ENCODE data around the gene DIAPH3.

Gene DIAPH3

DNA sequence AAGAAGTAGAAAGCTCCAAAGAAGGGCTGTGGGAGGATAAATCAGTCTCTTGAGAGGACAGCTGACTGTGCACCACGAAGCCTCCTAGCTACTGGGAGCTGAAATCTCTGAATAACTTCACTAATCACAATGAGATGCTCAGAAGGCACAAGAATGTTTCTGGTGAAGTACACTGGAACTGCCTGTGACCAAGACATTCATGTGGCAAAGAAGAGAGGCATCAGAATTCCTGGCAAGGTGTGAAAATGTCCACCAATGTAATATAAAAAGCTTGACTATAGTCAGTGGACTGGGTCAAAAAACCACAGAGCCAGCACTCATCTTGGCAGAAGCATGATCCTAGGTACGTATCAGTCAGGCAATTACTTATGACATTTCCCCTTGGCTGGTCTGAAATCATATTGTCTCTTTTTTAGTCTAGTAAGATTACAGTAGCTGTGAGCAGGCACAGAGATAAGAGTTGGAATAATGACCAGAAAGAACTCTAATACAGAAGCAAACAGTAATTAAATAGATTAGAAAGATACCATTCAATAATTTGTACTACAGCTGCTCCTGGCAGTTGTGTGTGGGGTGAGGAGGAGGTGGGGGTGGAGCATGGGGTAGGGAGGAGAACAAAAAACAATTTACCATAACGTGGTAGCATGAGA lies 434.7 kb downstream of the DIAPH3 start:
- no peak for DNase-seq (ENCODE audit: low read depth in 2 of 2)

DNA sequence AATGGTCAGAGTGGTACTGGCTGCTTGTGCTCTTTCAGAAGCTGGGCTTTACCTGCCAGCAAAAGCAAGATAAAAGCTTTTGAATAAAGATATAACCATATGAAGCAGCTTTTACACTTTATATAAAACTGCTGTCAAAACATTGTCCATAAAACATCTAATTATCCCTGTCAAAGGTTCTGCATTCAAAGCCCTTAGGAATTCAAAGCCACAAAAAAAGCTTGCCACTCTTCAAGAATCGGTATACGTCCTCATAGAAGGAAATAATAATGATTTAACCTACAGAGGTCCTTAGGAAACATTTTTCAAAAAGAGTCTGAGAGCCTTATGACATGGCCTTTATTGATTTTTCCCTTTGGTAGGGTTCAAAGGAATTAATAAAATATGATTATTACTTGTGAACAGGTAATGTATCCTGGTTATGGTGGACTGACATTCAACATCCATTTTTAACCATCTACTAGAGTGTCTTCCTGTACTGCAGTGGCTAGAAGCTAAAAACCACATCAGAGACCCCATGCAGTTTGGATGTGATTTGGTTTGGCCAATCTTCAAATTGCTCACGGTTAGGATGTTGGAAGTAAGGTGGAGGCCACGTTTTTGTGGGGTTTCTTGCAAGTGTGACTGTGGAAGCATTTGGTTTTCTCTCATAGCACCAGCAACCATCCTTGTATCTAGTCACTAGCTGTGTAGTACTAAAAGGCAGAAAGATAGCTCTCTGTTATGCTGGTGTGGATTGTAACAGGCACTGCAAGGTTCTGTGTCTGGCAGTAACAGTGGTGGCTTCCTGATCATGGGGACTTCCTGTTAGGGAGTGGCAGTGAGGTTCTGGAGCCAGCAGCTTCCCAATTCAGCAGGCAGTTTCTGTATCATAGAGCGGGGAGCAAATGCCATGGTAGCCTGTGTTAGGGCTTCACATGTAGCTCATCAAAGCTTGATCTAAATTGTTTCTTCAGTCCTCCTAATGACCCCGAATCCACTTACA lies 441.5 kb downstream of the DIAPH3 start:
- no peak for DNase-seq (ENCODE audit: low read depth in 2 of 2)

DNA sequence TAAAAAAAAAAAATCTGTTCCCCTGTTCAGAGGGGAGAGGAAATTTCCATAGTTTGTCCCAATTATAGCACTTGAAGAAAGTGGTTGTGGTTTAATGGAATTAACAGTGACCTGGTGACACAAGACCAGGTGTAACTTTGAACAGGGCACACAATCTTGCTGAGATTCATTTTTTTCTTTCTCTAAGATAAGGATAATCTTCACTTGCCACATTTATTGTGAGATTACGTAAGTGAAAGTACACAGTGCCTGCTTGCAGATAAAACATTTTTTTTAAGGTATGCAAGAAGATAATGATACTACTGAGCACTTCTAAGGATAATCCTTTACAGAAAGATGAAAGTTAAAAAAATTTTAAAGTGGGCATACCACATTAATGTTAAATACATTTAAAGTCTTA lies 448.1 kb downstream of the DIAPH3 start:
- no peak for DNase-seq (ENCODE audit: low read depth in 2 of 2)

DNA sequence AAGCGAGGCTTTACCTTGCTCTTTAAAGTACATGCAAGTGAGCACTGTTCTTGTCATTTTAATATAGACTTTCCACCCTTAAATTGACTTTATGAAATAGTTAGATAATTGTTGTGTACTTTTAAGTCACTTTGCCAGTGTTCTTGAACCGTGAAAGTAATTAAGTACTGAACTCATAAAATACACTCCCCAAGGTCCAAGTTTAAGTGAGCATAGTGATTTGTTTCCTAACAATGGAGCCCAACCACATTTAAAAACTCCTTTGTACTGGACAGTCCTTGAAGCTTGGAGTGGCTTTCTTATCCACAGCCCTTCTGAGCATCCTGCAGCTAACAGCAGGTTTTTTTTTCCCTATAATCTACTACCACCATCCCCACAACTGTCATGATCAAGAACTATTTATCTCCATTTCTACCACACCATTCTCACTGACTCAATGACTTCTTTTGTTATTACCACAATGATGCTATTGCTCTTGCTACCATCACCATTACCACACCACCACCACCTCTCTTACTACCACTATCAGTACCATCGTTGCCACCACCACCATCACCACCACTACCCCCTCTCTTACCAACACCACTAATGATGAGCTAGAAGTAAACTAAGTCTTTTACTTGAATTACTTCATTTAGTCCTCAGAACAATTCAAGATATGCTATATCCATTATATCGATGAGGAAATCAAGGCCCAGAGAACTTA lies 452.6 kb downstream of the DIAPH3 start:
- no peak for DNase-seq (ENCODE audit: low read depth in 2 of 2)

DNA sequence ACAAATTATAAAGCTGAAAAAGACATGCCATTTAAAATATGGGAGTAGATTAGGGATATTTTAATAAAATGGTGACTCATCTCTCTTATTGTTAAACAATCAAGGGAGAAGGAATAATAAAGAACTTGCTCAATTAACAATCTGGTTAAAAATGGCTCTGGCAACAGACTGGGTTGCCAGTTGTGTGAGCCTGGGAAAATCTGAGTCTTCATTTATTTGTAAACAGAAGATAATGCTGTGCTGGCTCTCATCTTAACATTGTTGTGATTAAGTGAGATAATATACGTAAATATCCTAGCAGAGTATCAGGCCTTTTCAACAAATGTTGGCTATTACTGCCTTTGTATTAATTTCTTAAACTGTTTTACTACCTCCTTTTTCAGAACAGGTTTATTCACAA lies 453.3 kb downstream of the DIAPH3 start:
- no peak for DNase-seq (ENCODE audit: low read depth in 2 of 2)

DNA sequence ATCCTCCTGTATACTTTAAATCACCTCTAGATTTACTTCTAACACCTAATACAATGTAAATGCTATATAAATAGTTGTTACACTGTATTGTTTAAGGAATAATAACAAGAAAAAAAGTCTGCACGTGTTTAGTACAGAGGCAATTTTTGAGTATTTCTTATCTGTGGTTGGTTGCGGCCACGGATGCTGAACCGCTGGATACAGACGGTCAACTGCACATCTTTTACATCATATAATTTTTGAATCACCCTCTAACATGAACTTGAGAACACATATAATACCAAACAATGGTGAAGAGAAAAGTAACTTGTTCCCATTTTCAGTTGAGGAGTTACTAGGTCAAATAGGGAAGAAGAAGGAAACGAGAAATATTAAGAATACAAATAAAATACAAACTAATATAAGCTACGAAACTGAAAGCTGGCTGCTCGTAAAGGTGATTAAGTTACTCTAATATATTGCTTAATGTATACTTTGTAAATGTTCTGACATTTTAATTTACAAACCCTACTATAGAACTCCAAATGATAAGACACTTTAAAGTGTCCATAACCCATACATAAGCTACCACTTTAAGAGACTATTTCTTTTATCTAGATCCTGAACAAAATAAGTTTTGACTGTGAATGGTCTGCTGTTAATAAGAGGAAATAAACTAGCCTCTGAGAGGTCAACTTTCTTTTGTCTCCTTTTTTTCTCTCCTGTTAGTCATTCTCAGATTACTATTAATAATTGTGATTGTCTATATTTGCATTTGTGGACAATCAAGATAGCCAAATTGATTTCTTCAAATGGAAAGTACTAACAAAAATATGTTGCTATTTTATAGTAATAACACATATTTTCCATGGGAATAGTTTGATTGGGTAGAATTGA lies 457.4 kb downstream of the DIAPH3 start:
- no peak for DNase-seq (ENCODE audit: low read depth in 2 of 2)

DNA sequence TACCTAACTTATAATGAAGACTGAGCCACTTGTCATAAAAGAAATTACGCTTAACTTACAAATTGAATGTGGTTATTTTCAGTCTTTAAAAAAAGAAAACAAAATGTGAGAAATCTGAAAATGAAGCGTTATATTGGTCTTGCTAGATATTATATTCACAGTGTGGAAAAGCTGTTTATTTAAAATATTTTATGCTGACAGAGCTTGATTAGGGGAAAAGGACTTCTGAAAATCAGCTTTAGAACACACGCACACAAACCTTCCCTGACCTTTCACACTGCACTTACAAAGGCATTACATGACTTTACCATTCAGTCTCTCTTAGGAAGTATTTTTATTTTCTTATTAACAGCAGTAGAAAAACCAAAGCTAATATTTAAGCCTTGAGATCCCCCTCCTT lies 461.5 kb downstream of the DIAPH3 start:
- DNase-seq (ENCODE audit: low read depth in 2 of 2): no peak

DNA sequence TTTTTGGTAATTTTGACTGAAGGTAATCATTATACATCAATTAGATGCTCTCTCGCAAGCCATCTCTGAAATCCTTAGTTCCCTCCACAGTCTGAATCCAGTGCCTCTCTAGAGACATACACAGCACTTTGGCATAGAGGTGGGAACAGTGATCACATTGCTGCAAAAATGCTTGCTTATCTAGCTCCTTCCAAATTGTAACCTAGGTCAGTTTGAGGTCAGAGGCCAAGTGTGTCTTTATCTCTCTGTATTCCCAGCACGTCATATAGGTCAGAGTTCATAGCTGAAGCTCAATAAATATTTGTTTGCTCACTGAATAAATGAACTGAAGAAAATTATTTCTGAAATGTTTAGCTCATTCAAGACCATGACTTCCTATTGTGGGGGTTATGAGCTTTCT lies 462.5 kb downstream of the DIAPH3 start:
- no peak for DNase-seq (ENCODE audit: low read depth in 2 of 2)

DNA sequence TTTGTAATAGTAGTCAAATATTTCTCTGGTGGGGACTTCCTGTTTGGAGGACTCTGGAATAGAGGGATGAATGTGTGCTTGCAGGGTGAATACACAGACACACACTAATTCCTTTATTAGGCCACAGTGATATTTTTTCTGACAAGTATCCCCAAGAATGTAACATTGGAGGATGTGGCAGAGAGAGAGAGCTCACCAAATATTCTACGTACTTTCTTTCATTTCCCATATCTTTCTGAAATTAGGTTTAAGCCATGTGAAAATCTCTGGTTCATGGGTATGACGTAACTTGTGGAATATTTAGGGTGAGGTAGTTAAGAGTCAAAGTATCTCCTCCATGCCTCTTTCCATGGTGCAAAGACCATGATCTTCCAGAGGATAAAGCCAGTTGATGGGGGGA lies 463.4 kb downstream of the DIAPH3 start:
- no peak for DNase-seq (ENCODE audit: low read depth in 2 of 2)

DNA sequence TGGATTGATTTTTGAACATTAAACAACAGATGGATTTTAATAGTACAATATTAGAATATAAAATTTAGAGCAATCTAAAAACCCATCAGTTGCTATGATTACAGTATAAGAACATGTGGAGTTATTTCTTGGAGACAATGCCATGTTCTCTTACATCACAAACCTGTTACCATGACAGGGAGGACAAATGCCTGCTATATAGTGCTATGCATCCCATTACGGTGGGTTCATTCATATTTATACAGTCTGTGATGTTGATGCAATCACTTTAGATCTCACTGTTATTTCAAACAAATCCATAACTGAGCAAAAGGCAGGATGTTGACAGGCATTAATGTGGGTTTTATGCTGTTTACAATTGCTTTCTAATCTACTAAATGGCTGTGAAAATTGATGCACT lies 467.5 kb downstream of the DIAPH3 start:
- no peak for DNase-seq (ENCODE audit: low read depth in 2 of 2)

DNA sequence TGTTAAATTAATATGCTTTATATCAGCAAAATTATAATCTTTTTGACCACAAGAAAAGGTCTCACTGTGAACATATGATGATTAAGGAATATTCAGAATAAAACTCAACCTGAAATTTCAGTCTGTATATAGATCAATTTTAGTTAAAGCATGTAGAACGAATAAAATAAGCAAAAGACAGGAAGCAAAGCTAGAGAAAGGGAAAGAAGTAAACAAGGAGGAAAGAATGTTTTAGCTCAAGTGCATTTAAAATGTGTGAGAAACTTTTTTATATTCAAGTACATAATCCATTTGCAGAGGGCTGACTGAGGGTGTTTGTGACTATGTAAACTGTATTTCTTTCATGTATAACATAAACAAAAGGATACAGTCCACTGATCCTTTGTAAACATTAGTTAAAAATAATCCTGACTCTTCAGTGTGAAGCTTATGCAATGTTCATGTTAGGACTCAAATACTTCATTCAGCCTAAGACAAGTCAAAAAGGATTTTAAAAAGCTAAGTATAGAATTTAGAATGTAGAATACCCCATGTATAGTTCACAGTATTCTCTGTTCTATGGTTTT lies 472.1 kb downstream of the DIAPH3 start:
- DNase-seq (ENCODE audit: low read depth in 2 of 2): no peak

DNA sequence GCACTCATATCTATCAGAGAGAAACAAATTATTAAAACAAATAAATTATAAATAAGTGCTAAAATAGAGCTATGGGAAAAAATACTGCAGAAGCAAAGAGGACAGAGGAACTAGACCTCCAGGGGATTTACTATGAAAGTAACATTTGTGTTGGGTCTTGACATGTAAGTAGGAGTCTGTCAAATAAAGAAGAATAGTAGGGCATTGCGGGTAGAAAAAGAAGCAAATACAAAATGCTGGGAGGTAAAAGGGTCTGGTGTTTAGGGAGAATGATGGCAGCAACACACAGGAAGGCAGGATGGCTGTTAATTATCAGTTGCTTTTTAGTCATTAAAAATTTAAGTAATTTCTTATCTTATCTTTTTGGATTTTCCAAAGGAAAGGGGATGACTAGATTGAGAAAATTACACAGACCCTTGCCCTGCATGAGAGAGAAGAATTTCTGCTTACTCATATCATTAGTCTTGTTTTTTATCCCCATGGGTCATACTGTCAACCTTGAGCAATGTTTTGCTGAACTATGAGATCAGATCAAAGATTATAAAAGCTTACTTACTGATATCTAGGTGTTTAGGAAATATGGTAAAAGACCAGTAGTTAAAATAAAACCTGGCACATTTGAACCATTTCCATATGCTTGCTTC lies 472.7 kb downstream of the DIAPH3 start:
- DNase-seq (ENCODE audit: low read depth in 2 of 2): no peak

DNA sequence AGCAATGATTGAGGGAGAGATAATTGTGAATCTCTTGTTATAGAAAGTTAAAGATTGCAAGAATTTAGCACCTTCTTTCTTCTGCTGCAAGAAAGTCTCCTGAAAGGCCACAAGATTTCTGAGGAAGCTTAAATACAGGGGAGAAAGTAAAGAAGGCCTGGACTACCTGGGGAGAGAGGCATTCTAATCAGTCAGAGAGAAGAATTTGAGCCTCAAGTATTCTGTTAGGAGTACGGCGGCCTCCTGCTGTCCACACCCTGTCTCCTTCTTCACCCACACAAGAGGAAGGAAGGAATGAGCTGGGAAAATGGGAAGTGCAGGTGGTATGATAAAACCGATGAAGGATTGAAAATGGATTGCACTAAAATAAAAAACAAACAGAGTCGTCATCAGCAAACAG lies 474.7 kb downstream of the DIAPH3 start:
- DNase-seq (ENCODE audit: low read depth in 2 of 2): no peak

DNA sequence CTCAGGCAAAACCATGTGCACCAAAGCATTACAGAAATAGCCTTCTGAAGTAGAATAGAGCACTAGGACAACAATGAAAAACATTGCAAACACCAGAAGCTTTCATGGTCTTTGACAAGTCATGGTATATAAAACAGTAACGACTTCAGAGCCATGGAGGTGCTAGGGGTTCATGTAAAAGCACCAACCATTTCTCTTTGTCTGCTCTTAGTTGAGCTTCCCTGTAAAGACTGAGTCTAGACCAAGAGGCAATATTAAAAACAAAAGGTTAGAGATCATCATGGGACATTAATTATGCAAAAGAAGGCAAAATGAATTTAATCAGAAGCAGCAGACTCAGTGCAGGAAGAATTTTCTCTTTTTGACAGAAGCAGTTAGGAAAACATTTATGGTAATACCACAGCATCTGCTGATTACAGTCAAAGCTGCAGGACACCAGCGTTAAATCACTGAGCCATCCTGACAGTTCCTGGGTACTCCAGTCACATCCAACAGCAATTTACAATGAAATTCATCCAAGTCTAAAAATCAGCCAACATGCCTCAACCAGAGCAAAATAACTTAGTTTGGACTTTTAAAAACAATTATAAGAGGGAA lies 476.8 kb downstream of the DIAPH3 start:
- no peak for DNase-seq (ENCODE audit: low read depth in 2 of 2)

DNA sequence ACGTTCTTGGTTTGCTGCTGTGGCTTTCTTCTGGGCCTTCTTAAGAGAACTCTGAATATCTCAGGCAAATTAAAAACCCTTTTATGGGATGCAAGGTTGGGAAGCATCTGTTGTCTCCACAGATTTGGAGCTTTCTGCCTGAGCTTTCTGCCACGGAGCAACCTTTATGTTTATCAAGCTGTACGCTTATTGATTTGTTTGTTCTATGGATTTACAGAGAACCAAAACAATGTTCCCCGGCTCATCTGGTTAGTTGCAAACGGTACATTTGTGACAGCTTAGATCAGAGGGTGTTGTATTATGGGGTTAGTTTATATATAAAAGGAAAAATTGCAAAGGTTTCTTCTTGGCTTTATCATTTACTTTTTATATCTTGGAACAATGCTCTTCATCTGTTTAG lies 479.6 kb downstream of the DIAPH3 start:
- no peak for DNase-seq (ENCODE audit: low read depth in 2 of 2)

DNA sequence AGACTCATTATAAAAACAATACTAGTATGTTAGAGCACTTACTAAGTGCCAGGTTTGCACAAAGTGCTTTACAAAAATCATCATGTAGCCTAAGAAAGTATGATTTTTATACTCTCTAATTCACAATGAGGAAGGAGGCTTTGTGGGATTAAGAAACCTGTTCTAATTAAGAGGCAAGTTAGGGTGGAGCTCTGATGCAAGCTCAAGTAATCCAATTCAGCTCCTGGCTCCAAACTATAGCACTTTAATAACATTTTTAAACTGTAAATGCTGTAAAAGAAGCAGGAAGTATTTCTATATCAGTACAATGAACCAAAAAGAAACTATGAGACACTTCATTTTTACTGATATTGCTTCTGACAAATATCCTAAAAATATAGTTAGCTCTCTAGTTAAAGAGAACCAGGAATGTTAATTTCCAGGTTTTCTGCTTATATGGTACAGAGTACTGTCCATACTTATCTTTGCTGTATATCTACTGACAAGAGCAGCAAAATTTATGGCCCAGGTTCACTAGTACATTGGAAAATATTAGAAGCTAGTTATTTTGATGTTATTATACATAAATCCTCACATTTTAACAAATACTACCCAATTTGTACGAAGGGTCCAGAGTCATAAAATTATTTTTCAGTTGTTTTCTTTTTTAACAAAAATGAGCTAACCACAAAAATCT lies 482.0 kb downstream of the DIAPH3 start:
- DNase-seq (ENCODE audit: low read depth in 2 of 2): no peak

DNA sequence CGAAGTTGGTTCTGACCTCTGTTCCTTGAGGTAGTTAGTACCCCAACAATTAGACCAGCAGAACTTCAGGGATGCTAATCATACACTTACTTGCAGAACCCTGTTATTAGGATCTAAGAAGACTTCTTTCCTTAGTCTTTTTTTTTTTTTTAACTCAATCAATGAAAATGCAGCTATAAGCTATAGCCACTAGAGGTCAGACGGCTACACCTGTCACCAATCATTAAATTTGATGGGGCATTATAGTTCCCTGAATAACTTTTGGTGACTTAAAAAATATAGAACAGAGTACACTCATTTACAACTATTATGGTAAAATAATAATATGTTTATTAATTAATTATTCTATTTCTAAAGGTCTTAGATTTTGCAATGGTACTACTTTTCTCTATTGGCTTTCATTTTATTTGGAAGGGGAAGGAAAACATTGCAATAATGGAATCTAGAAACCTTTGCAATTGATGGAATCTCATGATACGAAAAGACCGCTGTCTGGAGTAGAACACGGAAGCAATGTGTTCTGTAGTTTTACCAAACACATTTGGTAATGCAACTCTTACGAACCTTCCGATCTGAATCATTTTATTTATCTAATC lies 483.2 kb downstream of the DIAPH3 start:
- no peak for DNase-seq (ENCODE audit: low read depth in 2 of 2)

DNA sequence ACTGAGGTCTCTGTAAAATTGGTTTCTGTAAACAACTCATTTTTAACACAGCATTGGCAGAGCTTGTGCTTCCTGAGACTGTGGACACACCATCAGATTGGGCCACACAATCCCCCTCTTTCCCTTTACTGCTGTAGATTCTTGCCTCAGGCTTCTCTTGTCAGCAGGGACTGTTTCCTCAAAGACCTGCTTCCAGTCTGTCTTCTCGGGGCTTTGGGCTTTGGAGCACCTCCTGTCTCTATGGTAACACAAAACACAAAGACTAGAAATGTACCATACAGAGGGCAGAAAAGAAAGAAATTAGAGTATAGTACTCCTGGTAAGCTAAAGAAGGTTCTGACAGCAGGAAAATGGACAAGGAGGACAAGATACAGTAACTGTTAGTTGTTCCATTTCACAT lies 484.5 kb downstream of the DIAPH3 start:
- no peak for DNase-seq (ENCODE audit: low read depth in 2 of 2)

All from stimulated activated CD4-positive, alpha-beta T cell treated with anti-CD3 and anti-CD28 coated beads, Interleukin-1b, Interleukin-23, amount 100 ng/mL, for 1 hour (primary cell).